SK-N-SH (cell line): ENCODE measurements around the gene FADS2. TPM values are rescaled to one million over a fixed set of nuclear protein-coding genes. Genes with fewer than 3 reads are reported as not detected.

ENCODE experiments used
- CTCF ChIA-PET: fragments of 300-600, 350-600 bp; formaldehyde crosslinking; extraction: SDS; loops from one replicate; lab custom pipeline; 2021; lab: Yijun Ruan, JAX
- POLR2A ChIA-PET: fragments of 350-600 bp; sonication (Branson Sonifier 250); formaldehyde crosslinking; extraction: SDS; loops from one replicate; lab custom pipeline; 2020; ENCODE audit warnings: antibody characterized with exemption, inconsistent platforms; lab: Yijun Ruan, JAX
- DNase-seq: peaks from one replicate; pipeline ENCODE4 v3.0.0; 2012
- H2AFZ ChIP-seq: fragments of 200-600 bp; sonication (generic); 2 replicates; pipeline ENCODE4 v1.8.1; 2016; ENCODE audit warnings: antibody characterized with exemption, mild to moderate bottlenecking, low read depth
- H3F3A ChIP-seq: fragments of 200-600 bp; sonication (generic); replicated peaks from 2 replicates; pipeline ENCODE3; 2016; ENCODE audit warnings: antibody characterized with exemption, mild to moderate bottlenecking; ENCODE audit not compliant: insufficient read depth
- H3K27ac ChIP-seq, 2 experiments: fragments of 200-500 bp in 1 of 2; fragments of 200-600 bp in 1 of 2; sonication (Bioruptor generic) in 1 of 2; sonication (generic), shearing (Covaris generic) in 1 of 2; 2 replicates each; pipeline versions ENCODE4 v1.5.1 to v1.6.1; 2014 to 2016; ENCODE audit warnings: low read depth in 2 of 2, inconsistent platforms in 1 of 2, low read length in 1 of 2, mild to moderate bottlenecking in 1 of 2, mixed read lengths in 1 of 2
- H3K27me3 ChIP-seq: fragments of 200-600 bp; sonication (generic), shearing (Covaris generic); 2 replicates; pipeline ENCODE4 v1.6.1; 2016; ENCODE audit warnings: mixed run types; ENCODE audit not compliant: insufficient read depth
- H3K36me3 ChIP-seq, 2 experiments: fragments of 200-500 bp in 1 of 2; fragments of 200-600 bp in 1 of 2; sonication (Bioruptor generic) in 1 of 2; sonication (generic) in 1 of 2; replicated peaks in 1 of 2; 2 replicates each; pipeline versions ENCODE3 to v1.5.1; 2014 to 2016; ENCODE audit warnings: low read length in 1 of 2, mild to moderate bottlenecking in 1 of 2; ENCODE audit not compliant: insufficient read depth in 2 of 2, control insufficient read depth in 1 of 2
- H3K4me1 ChIP-seq, 2 experiments: fragments of 200-500 bp in 1 of 2; fragments of 200-600 bp in 1 of 2; sonication (Bioruptor generic) in 1 of 2; sonication (generic), shearing (Covaris generic) in 1 of 2; 2 replicates each; pipeline versions ENCODE4 v1.5.1 to v1.6.1; 2014 to 2016; ENCODE audit warnings: low read depth in 1 of 2, low read length in 1 of 2, mixed run types in 1 of 2; ENCODE audit not compliant: insufficient read depth in 2 of 2, control insufficient read depth in 1 of 2
- H3K4me2 ChIP-seq: fragments of 200-600 bp; sonication (generic), shearing (Covaris generic); 2 replicates; pipeline ENCODE4 v1.6.1; 2017; ENCODE audit warnings: mixed run types
- H3K4me3 ChIP-seq, 2 experiments: fragments of 200-500 bp in 1 of 2; fragments of 200-600 bp in 1 of 2; sonication (Bioruptor generic) in 1 of 2; sonication (generic), shearing (Covaris generic) in 1 of 2; 2 replicates each; pipeline versions ENCODE4 v1.5.1 to v1.8.1; 2014 to 2016; ENCODE audit warnings: low read depth in 2 of 2, inconsistent platforms in 1 of 2, low read length in 1 of 2, mild to moderate bottlenecking in 1 of 2, mixed read lengths in 1 of 2, moderate library complexity in 1 of 2
- H3K79me2 ChIP-seq: fragments of 200-600 bp; sonication (generic); 2 replicates; pipeline ENCODE4 v1.8.1; 2017; ENCODE audit warnings: mild to moderate bottlenecking; ENCODE audit not compliant: insufficient read depth
- H3K9ac ChIP-seq: fragments of 200-600 bp; sonication (generic); 2 replicates; pipeline ENCODE4 v1.6.1; 2017; ENCODE audit warnings: mixed run types
- H3K9me2 ChIP-seq: fragments of 200-600 bp; sonication (generic); 2 replicates; pipeline ENCODE4 v1.6.1; 2017; ENCODE audit warnings: mixed run types
- H3K9me3 ChIP-seq: fragments of 200-600 bp; sonication (generic); 2 replicates; pipeline ENCODE4 v1.6.1; 2017; ENCODE audit warnings: mixed run types, mild to moderate bottlenecking, moderate library complexity
- H4K20me1 ChIP-seq: fragments of 200-600 bp; sonication (generic); 2 replicates; pipeline ENCODE4 v1.6.1; 2017; ENCODE audit warnings: mild to moderate bottlenecking, mixed run types; ENCODE audit not compliant: insufficient read depth
- CTCF ChIP-seq: fragments of 200-600 bp; sonication (generic); IDR thresholded peaks from 2 replicates; pipeline ENCODE4 v1.6.1; 2017; ENCODE audit warnings: antibody characterized with exemption, mild to moderate bottlenecking, moderate library complexity
- ELF1 ChIP-seq: IDR thresholded peaks from 2 replicates; pipeline ENCODE4 v1.4.0; 2012
- EP300 ChIP-seq, 2 experiments: IDR thresholded peaks; 2 replicates each; pipeline versions ENCODE4 v1.4.0 to v1.6.1; 2012; ENCODE audit warnings: borderline replicate concordance in 1 of 2, low read depth in 1 of 2, low read length in 1 of 2
- FOXM1 ChIP-seq: IDR thresholded peaks from 2 replicates; pipeline ENCODE4 v1.4.0; 2012; ENCODE audit warnings: low read depth, mild to moderate bottlenecking
- GATA2 ChIP-seq: sonication (generic); formaldehyde crosslinking; IDR thresholded peaks from 2 replicates; pipeline ENCODE4 v1.5.0; 2020; ENCODE audit warnings: mild to moderate bottlenecking, missing genetic modification reagents
- IRF3 ChIP-seq: fragments of 150-350 bp; IDR thresholded peaks from 2 replicates; pipeline ENCODE4 v1.6.1; 2016; ENCODE audit warnings: mild to moderate bottlenecking, low read depth, low read length
- JUND ChIP-seq: IDR thresholded peaks from 2 replicates; pipeline ENCODE4 v1.4.0; 2012
- MEF2A ChIP-seq: IDR thresholded peaks from 2 replicates; pipeline ENCODE4 v1.4.0; 2012; ENCODE audit warnings: low read depth, borderline replicate concordance
- NFIC ChIP-seq: IDR thresholded peaks from 2 replicates; pipeline ENCODE4 v1.4.0; 2012; ENCODE audit warnings: borderline replicate concordance
- NRF1 ChIP-seq: IDR thresholded peaks from 2 replicates; pipeline ENCODE4 v1.6.1; 2012; ENCODE audit warnings: low read depth, mild to moderate bottlenecking, low read length
- RAD21 ChIP-seq: IDR thresholded peaks from 2 replicates; pipeline ENCODE4 v1.6.1; 2012; ENCODE audit warnings: mild to moderate bottlenecking, low read length
- RCOR1 ChIP-seq: fragments of 150-350 bp; IDR thresholded peaks from 2 replicates; pipeline ENCODE4 v1.6.1; 2017; ENCODE audit warnings: antibody characterized with exemption, low read length
- RXRA ChIP-seq: IDR thresholded peaks from 2 replicates; pipeline ENCODE4 v1.4.0; 2012; ENCODE audit warnings: low read depth, mild to moderate bottlenecking, borderline replicate concordance
- SMC3 ChIP-seq: IDR thresholded peaks from 2 replicates; pipeline ENCODE4 v1.6.1; 2012; ENCODE audit warnings: low read depth, low read length, improper control_type of control experiment
- TEAD4 ChIP-seq: IDR thresholded peaks from 2 replicates; pipeline ENCODE4 v1.4.0; 2012; ENCODE audit warnings: mild to moderate bottlenecking, borderline replicate concordance; ENCODE audit not compliant: insufficient read depth
- USF1 ChIP-seq: IDR thresholded peaks from 2 replicates; pipeline ENCODE4 v1.4.0; 2012; ENCODE audit warnings: low read depth, borderline replicate concordance
- YY1 ChIP-seq: IDR thresholded peaks from 2 replicates; pipeline ENCODE4 v1.4.0; 2012; ENCODE audit warnings: low read depth, mild to moderate bottlenecking
- WGBS: methylation state at CpG from one replicate; pipeline ENCODE4 v1.1.6; 2017; ENCODE audit warnings: low lambda C conversion rate; 5-methylcytosine and 5-hydroxymethylcytosine counted together
- polyA plus RNA-seq, 3 experiments: library from polyadenylated mRNA; depleted of rRNA; stranded (reverse); fragments of >200 nt; gene quantifications; 2 replicates each; pipeline ENCODE4 v1.2.3, GENCODE V29; 2012
- TF ChIP-seq, protein P1 (sequence below): IDR thresholded peaks from 2 replicates; pipeline ENCODE4 v1.4.0; 2012; ENCODE audit warnings: low read depth
- TF ChIP-seq, protein P2 (sequence below): IDR thresholded peaks from 2 replicates; pipeline ENCODE4; 2012
- TF ChIP-seq, protein P3 (sequence below): IDR thresholded peaks from 2 replicates; pipeline ENCODE4 v1.4.0; 2012; ENCODE audit warnings: low read depth, borderline replicate concordance

FADS2 gene
- polyA plus RNA-seq, 1 of the 3 experiments (the other 2 are of a cell fraction): 67.8 TPM

DNA sequence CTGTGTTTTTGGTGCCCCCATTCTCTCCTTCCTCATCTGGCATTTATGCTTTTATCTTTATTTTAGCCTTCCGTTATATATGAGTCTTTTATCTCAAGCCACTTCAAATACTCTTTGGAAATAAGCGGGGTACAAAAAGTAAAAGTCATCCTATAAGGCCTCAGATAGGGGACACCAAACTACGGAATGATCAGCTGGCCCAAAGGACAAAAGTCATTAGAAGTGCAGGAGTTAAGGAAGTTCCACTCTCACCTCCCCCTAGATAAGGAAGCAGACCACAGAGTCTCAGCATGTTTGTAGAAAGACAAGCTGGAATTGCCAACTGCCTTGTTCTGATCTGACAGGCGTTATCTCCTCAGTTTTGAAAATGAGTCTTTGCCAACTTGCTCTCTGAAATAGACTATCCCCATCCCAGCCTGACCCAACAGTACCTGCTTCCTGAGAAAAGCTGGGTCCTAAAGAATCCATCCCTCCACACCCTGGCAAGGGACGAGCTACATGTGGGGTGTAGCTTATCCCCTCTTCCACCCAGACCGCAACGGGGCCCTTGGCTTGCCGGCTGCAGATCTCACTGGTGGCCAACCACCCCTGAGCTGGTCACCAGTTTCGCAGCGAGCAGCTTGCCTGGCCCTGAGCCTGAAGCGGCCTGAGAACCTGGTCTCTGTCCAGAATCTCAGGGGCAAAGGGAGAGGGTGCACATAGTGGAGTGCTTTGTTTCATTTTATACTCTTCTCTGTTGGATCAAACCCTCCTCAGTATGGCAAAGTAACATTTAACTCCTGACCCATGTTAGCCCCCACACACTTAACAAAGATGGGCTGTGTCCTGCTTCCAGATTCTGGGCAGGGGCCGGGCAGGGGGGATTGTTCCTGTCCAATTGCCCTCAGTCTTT lies 13.8 kb downstream of the FADS2 start:
- ChIA-PET POLR2A (no interaction called here), CTCF (interaction anchor here (0.7 to 1.8 kb wide), 3 partner anchors 13 to 290 kb away, joined by 3 to 9 read pairs (median 4); partner anchors contain the start of gene FADS2)
- Histone ChIP-seq H3K4me1 (no peaks in the 10 kb centered on the region), H3K9ac (no peak overlapping the region), H3K4me3 (no peak overlapping the region), H3K27me3 (no peaks in the 10 kb centered on the region), H3F3A (no peaks in the 10 kb centered on the region), H3K4me2 (no peak overlapping the region), H3K36me3 (peaks cover 13 to 58% of the 10 kb centered on the region in 2 experiments), H3K9me3 (no peaks in the 10 kb centered on the region), H2AFZ (no peak overlapping the region), H3K9me2 (no peaks in the 10 kb centered on the region), H3K27ac (no peak overlapping the region), H3K79me2 (no peaks in the 10 kb centered on the region), H4K20me1 (no peaks in the 10 kb centered on the region)
- no peak for DNase-seq
- WGBS: 90% methylated on average over 11 of the region's 12 CpGs
- TF ChIP-seq EP300 (IDR thresholded peaks at IDR 0.05; ENCODE audit: borderline replicate concordance in 1 of 2, low read depth in 1 of 2, low read length in 1 of 2) (no peak), NRF1 (no peak), ELF1 (no peak), MEF2A (no peak), CTCF (no peak), SMC3 (no peak), USF1 (no peak), TEAD4 (no peak), RAD21 (no peak), JUND (no peak), RCOR1 (no peak), RXRA (no peak), GATA2 (CRISPR knock-in tag) (no peak)
- TF ChIP-seq, protein P1, sequence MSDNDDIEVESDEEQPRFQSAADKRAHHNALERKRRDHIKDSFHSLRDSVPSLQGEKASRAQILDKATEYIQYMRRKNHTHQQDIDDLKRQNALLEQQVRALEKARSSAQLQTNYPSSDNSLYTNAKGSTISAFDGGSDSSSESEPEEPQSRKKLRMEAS: no peak

DNA sequence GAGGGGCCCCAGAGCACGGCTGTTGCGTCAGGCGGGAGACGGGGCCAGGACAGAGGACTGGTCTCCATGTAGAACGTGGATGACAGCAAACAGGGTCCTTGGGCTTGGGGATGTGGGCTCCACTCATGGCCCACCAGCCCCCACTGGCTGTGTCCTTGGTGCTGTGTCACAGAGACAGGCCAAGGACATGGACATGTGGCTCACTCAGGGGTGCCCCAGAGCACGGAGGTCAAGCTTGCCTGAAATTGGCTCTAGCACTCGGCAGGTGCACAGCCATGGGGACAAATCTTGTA lies 14.4 kb downstream of the FADS2 start:
- no peaks in the 10 kb centered on the region for H4K20me1 ChIP-seq
- peaks cover 13 to 58% of the 10 kb centered on the region in 2 experiments for H3K36me3 ChIP-seq
- H3K4me1 ChIP-seq: no peaks in the 10 kb centered on the region
- no peaks in the 10 kb centered on the region for H3K27me3 ChIP-seq
- no peaks in the 10 kb centered on the region for H3K9me2 ChIP-seq
- no CpG with 5 or more reads among the region's 7 CpGs for WGBS
- H3K79me2 ChIP-seq: no peaks in the 10 kb centered on the region
- DNase-seq: no peak
- no peak overlapping the region for H3K4me3 ChIP-seq
- no peaks in the 10 kb centered on the region for H3F3A ChIP-seq
- POLR2A ChIA-PET: no interaction called here
- no peak overlapping the region for H3K4me2 ChIP-seq
- no peak overlapping the region for H2AFZ ChIP-seq
- no peak overlapping the region for H3K9ac ChIP-seq
- CTCF ChIA-PET: no interaction called here
- H3K9me3 ChIP-seq: no peaks in the 10 kb centered on the region
- no peak overlapping the region for H3K27ac ChIP-seq
- TF ChIP-seq, protein P2, sequence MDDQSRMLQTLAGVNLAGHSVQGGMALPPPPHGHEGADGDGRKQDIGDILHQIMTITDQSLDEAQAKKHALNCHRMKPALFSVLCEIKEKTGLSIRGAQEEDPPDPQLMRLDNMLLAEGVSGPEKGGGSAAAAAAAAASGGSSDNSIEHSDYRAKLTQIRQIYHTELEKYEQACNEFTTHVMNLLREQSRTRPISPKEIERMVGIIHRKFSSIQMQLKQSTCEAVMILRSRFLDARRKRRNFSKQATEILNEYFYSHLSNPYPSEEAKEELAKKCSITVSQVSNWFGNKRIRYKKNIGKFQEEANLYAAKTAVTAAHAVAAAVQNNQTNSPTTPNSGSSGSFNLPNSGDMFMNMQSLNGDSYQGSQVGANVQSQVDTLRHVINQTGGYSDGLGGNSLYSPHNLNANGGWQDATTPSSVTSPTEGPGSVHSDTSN: no peak
- TF ChIP-seq FOXM1 (no peak), NFIC (no peak), SMC3 (no peak), EP300 (IDR thresholded peaks at IDR 0.05; ENCODE audit: borderline replicate concordance in 1 of 2, low read depth in 1 of 2, low read length in 1 of 2) (no peak), YY1 (no peak), USF1 (no peak), IRF3 (no peak), RCOR1 (no peak)
- TF ChIP-seq, protein P3, sequence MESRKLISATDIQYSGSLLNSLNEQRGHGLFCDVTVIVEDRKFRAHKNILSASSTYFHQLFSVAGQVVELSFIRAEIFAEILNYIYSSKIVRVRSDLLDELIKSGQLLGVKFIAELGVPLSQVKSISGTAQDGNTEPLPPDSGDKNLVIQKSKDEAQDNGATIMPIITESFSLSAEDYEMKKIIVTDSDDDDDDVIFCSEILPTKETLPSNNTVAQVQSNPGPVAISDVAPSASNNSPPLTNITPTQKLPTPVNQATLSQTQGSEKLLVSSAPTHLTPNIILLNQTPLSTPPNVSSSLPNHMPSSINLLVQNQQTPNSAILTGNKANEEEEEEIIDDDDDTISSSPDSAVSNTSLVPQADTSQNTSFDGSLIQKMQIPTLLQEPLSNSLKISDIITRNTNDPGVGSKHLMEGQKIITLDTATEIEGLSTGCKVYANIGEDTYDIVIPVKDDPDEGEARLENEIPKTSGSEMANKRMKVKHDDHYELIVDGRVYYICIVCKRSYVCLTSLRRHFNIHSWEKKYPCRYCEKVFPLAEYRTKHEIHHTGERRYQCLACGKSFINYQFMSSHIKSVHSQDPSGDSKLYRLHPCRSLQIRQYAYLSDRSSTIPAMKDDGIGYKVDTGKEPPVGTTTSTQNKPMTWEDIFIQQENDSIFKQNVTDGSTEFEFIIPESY: no peak
